Anterior cingulate cortex (tissue), 58 donors: ENCODE data around the gene ALDH1A2.
"Not testable (repeated sequence)": the region's sequence is repeated elsewhere in the genome, so short reads cannot be mapped to it uniquely, and the experiment has no call there.

Experiments
- DNase-seq, 58 donors: peaks; one replicate each; lab custom pipeline; 2025; lab: John Stamatoyannopoulos, UW

The ALDH1A2 gene

DNA sequence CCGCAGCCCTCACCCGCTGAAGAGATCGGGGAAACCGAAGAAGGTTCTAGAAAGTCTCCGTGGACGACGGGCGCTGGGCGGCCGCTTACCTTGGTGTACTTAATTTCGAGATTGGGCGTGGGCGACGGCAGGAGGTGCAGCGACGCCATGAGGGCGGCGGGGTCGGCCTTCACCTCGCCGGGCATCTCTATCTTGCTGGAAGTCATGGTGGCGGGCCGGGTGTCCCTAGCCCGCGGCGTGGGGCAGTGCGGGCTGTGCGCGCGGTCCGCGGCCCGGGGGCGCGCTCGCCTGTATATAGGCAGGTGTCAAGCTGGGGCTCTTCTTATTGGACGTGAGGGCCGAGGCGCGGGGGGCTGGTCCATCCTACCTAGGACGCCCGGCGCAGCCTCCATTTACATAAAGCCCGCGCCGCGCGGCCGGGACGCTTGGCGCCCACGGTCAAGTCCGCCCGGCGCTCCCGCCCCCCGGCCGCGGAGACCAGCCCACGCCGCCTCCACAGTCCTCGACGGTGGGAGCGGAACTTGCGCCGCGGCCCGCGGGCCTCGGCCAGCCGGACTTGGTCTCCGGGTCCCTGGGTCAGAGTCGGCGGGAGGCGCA lies at the start of gene ALDH1A2:
TSS of gene ALDH1A2 (minus strand) at position 267 of the 597 bp plus-strand sequence. CDS start at position 206, 61 bp downstream.
- peak in 1 of 58 donors; percentile 21 for DNase-seq

DNA sequence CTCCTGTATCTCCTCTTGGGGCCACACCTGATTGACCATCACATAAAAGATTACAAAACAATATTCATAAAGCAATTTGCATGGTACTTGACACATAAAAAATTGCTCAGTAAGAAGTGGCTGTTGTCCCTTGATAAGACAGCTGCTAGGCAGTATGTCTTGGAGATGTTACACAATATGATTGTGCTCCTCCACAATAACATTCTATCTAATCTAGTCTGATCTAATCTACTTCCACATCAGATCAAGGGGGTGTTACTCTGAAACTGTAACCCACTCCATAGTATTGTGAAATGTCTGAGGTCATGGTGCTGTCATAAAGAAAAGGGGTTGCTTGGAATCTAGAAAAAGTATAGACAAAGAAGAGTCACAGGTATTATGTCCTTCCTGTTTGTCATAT lies 49.3 kb upstream of the ALDH1A2 start:
- DNase-seq: no peak

GRCh38 chr15:58114388-58114787 lies 48.9 kb upstream of the ALDH1A2 start:
- DNase-seq: no peak

DNA sequence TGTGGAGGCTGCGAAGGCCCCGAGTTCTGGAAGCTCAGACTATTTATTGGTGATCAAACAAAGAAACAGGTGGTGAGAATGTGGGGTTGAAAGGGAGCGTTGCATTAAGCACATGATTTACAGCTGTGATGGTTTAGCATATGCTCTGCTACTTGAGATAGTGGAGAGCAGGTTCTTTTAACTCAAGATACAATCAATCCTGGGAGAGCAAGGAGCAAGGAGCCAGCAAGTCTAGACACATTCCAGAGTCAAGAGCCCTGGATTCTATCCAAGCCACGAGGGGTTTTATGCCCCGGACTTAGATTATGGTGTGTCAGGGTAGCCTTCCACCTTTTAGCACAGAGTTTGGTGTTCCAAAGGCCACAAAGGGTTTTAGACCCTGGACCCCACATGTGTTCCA lies 47.8 kb upstream of the ALDH1A2 start:
- DNase-seq: not testable (repeated sequence)

- DNase-seq: no peak
These were observed 46.2 kb upstream of the ALDH1A2 start for GRCh38 chr15:58111718-58112104.

DNA sequence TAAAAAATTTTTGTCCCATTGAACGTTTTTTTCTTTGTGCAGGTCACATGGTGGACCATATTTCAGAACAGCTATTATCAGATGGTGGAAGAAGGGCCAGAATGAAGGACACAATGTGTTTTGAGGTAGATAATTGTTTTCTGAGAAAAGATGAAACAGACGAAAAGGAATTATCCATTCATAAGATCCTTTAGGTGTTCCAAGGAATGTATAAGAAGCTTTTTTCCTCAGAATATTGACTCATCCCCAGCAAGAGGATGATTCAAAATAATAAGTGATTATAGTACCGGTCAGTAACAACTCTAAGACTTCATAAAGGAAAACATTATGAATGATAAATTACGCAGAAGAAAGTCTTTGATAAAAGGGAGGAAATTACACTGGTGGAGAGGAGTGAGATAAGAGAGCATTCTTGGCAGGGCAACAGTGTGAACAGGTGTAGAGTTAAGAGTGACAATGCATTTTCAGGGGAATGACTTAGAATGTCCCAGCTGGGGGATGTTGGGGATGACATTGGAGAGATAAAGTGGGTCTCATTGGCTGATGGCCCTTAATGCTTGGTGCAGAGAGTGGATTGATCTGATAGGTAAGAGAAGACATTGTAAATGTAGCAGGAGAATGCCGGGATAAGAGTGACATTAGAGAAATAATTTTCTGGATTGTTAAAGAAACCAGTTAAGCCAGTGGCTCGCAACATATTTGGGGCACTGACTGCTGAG lies 45.6 kb upstream of the ALDH1A2 start:
- no peak for DNase-seq

GRCh38 chr15:58109419-58109818 lies 43.9 kb upstream of the ALDH1A2 start:
- no peak for DNase-seq

GRCh38 chr15:58108117-58108516 lies 42.6 kb upstream of the ALDH1A2 start:
- no peak for DNase-seq

GRCh38 chr15:58103482-58103881 lies 38.0 kb upstream of the ALDH1A2 start:
- DNase-seq: no peak

GRCh38 chr15:58096529-58097084 lies 31.1 kb upstream of the ALDH1A2 start:
- no peak for DNase-seq

DNA sequence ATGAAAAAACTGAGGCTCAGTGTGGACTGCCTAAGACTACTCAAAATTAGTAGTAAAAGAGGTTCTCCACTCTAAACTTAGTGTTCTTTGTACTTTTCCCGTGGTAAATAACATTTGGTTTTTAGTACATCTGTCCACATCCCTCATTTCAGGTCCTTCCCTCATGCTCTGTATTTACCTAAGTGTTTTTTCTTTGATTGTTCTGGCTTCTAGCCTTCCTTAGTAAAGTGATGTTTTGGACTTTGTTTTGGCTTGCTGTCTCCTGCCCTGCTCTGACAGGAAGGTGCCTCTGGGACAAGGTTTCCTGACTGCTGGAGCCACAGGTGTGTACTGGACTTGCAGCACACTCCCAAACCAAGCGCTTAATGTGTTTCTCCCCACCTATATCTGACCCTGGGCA lies 29.9 kb upstream of the ALDH1A2 start:
- DNase-seq: no peak

DNA sequence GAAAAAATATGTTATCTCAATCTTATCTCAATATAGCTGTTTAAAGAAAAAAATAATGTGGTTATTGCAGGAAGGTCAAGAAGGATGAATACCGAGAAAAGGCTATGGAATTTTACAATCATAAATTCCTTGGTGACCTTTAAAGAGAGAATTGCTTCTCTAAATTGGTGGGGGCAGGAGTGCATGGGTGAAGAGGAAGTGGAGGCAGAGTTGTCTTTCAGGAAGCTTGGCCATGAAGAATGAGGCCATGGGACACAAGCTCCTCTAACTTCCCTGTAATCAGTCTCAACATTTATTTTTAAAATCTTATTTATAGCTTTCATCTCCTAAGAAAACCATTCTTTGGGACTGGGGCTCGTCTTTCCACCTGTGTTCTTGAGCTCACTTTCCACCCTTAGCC lies 22.4 kb upstream of the ALDH1A2 start:
- no peak for DNase-seq

GRCh38 chr15:58086491-58086890 lies 21.0 kb upstream of the ALDH1A2 start:
- no peak for DNase-seq

GRCh38 chr15:58083526-58083925 lies 18.0 kb upstream of the ALDH1A2 start:
- DNase-seq: no peak

DNA sequence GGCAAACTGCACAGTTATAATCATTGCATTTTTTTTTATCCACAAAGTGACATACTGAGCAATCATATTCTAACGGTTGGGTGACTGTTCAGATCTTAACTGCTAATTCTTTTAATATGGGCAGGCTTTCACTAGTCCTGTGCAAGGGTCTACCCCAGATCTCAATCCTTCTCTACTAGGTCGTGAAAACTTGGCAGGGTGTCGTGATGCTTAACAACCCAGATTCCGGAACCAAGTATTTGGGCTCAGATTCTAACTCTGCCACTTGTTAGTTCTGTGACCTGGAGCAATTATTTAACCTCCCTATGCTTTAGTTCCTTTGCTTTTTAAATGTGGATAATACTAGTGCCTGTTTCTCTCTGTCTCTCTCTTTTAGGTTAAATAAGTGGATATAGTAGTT lies 16.4 kb upstream of the ALDH1A2 start:
- no peak for DNase-seq

- no peak for DNase-seq
These were observed 15.9 kb upstream of the ALDH1A2 start for GRCh38 chr15:58081456-58081855.

DNA sequence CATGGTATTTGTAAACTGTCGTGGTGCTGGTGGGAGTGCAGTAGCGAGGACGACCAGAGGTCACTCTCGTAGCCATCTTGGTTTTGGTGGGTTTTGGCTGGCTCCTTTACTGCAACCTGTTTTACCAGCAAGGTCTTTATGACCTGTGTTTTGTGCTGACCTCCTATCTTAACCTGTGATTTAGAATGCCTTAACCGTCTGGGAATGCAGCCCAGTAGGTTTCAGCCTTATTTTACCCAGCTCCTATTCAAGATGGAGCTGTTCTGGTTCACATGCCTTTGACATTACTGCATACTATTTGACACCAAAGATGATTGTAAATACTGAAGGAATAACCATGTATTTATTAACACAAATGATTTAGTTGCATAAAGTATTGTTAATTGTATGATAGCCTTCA lies 15.4 kb upstream of the ALDH1A2 start:
- not testable (repeated sequence) for DNase-seq

DNA sequence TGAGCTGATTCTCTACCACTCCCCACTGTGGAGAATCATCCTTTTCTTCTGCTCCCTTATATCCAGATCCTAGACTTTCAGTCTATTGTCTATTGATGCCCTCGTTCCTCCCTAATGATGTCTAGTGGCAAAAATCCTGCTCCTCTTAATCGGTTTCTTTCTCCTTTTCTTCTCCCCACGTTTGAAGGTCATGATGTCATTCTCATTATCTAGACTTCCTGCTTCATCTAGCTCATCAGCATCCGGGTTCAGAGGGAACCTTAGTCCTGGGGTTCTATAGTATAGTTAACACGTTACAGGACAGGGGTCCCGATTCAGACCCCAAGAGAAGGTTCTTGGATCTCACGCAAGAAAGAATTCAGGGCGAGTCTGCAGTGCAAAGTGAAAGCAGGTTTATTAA lies 14.9 kb upstream of the ALDH1A2 start:
- no peak for DNase-seq

- no peak for DNase-seq
These were observed 13.1 kb upstream of the ALDH1A2 start for GRCh38 chr15:58078591-58078990.

GRCh38 chr15:58077427-58077826 lies 11.9 kb upstream of the ALDH1A2 start:
- DNase-seq: no peak

DNA sequence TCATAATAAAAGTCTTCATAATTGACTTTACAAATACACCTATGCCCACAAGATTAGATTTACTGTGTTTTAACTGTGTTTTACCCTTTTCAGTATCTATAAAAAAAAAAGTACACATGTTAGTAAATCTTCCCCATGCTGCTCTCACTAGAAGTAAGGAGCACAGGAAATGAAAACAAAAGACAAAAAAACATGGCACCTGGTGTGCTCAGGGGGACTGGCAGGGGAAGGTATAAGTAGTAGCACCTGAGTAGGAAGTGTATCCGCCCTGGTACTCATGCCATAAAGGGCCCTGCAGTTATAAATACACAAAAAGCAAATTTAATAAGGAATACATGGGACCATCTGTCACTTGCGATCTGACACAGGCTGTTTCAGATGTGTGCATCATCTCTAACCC lies 8.9 kb upstream of the ALDH1A2 start:
- DNase-seq: no peak

GRCh38 chr15:58070801-58071418 lies 5.4 kb upstream of the ALDH1A2 start:
- DNase-seq: peak in 46 of 58 donors; percentile 0 to 66 (median 20)
